GM12891 (cell line): ENCODE results near the gene SLC44A2.

Experiments used
- PAX5 ChIP-seq: IDR thresholded peaks from 2 replicates; pipeline ENCODE4 v1.6.1; 2011; ENCODE audit warnings: low read length, moderate library complexity, mild to moderate bottlenecking; ENCODE audit not compliant: insufficient read depth, severe bottlenecking
- POLR2A ChIP-seq: IDR thresholded peaks from 2 replicates; pipeline ENCODE4 v1.6.1; 2011; ENCODE audit warnings: low read depth, low read length, control low read depth
- POLR2AphosphoS5 ChIP-seq: IDR thresholded peaks from 2 replicates; pipeline ENCODE4 v1.6.1; 2011; ENCODE audit warnings: low read depth, low read length, control low read depth
- POU2F2 ChIP-seq: IDR thresholded peaks from 2 replicates; pipeline ENCODE4 v1.6.1; 2011; ENCODE audit warnings: low read depth, mild to moderate bottlenecking, control low read depth, low read length, moderate library complexity
- SPI1 ChIP-seq: IDR thresholded peaks from 2 replicates; pipeline ENCODE4 v1.6.1; 2011; ENCODE audit warnings: low read depth, low read length, control low read depth
- TAF1 ChIP-seq: IDR thresholded peaks from 2 replicates; pipeline ENCODE4 v1.6.1; 2011; ENCODE audit warnings: low read depth, low read length, control low read depth

GRCh38 chr19:10691178-10691881 is 66.0 kb downstream of the SLC44A2 start:
- TF ChIP-seq SPI1 = no peak
- TF ChIP-seq POLR2A = no peak
- TF ChIP-seq TAF1 = no peak
- TF ChIP-seq POLR2AphosphoS5 = no peak; the same call in 1 of the 2 replicates
- TF ChIP-seq POU2F2 = no peak
- TF ChIP-seq PAX5 = no peak
